ENCODE results near the gene ALPP. TPM values are rescaled to one million over a fixed set of nuclear protein-coding genes. Genes with fewer than 3 reads are reported as not detected.

Gene ALPP
- not detected in 2 replicates for total RNA-seq

GRCh38 chr2:232378735-232379151, at the start of gene ALPP:
Gene ALPP (plus strand): TSS chr2:232378751. CDS start chr2:232378803, 52 bp downstream.

DNA sequence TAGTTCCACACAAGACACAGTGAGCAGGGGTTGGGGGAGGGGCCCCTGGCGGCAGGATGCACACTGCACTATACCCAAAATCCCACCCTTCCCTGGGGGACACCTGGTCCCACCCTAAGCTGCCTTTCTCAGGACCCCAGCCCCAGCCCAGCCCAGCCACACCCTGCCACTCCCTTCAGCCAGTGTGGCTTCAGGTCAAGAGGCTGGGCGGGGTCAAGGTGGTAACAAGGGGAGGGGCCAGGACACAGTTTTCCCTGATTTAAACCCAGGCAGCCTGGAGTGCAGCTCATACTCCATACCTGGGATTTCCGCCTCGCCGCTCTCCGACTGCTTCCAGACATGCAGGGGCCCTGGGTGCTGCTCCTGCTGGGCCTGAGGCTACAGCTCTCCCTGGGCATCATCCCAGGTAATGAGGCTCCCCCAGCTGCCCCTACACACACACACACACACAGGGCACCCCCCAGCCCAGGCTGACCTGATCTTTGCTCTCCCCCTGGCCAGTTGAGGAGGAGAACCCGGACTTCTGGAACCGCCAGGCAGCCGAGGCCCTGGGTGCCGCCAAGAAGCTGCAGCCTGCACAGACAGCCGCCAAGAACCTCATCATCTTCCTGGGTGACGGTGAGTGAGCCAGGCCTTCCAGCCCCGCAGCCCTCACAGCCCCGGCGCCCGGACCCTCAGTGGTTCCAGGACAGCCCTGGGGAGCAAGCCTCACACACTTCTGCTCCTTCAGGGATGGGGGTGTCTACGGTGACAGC, 28.2 kb downstream of the ALPP start, which contains the start of gene ALPG:
ALPG (plus strand) TSS at position 289 of the 755 bp plus-strand sequence; CDS start at position 340, 51 bp downstream.

Small RNA genes within 50 kb of the gene (small RNA-seq; reads per million reads assigned to genes)
- gene AC068134.3 (not detected), gene AC068134.4 (not detected)

Other genes with a start within 250 kb of the ALPP start
- not detected in 2 replicates for gene ALPG, start 28.1 kb downstream of the ALPP start, total RNA-seq
- gene ALPI, start 77.4 kb downstream of the ALPP start, total RNA-seq = not detected in 2 replicates
- gene ECEL1, start 109.1 kb downstream of the ALPP start, total RNA-seq = not detected in 2 replicates
- gene PRSS56, start 141.6 kb downstream of the ALPP start, total RNA-seq = not detected in 2 replicates
- gene CHRND, start 147.4 kb downstream of the ALPP start, total RNA-seq = not detected in 2 replicates
- gene CHRNG, start 160.9 kb downstream of the ALPP start, total RNA-seq = not detected in 2 replicates
- gene TIGD1, start 171.8 kb downstream of the ALPP start, total RNA-seq = 5.7 and 6.9 TPM in 2 replicates
- 99.6 and 115 TPM in 2 replicates for gene EIF4E2, start 171.9 kb downstream of the ALPP start, total RNA-seq